Measurements from ENCODE around the gene SYNJ2. TPM values are rescaled to one million over a fixed set of nuclear protein-coding genes. Genes with fewer than 3 reads are reported as not detected.
A peak's percentile ranks its signal among the peaks of the same experiment; 100 is the strongest.

SYNJ2 gene
- total and polyA plus RNA-seq, 4 donors, result 6.3 to 15.8 (median 9.4) TPM

GRCh38 chr6:158068893-158069799, 87.5 kb downstream of the SYNJ2 start:
- Histone ChIP-seq H3K9me3 (ENCODE audit: control insufficient read depth, insufficient read depth, low read length) (no peaks in the 10 kb centered on the region), H3K36me3 (ENCODE audit: control insufficient read depth, insufficient read depth, low read length) (peaks cover 28% of the 10 kb centered on the region), H3K27ac (ENCODE audit: low read depth, low read length) (no peak overlapping the region), H3K27me3 (ENCODE audit: control insufficient read depth, insufficient read depth, low read length) (no peaks in the 10 kb centered on the region), H3K4me1 (ENCODE audit: control insufficient read depth, insufficient read depth, low read length) (peaks cover 14% of the 10 kb centered on the region), H3K4me3 (ENCODE audit: low read depth, low read length) (no peak overlapping the region)
- DNase-seq (ENCODE audit: low read depth in 4 of 6, low spot score in 6 of 6), result no peak
- WGBS (ENCODE audit: insufficient coverage), result 69% methylated on average over 6 of the region's 14 CpGs

GRCh38 chr6:158069800-158070195, 88.1 kb downstream of the SYNJ2 start:
- H3K4me1 ChIP-seq (ENCODE audit: control insufficient read depth, insufficient read depth, low read length), result peaks cover 14% of the 10 kb centered on the region
- DNase-seq (ENCODE audit: low read depth in 4 of 6, low spot score in 6 of 6), result no peak
- H3K4me3 ChIP-seq (ENCODE audit: low read depth, low read length), result no peak overlapping the region
- H3K27ac ChIP-seq (ENCODE audit: low read depth, low read length), result no peak overlapping the region
- H3K27me3 ChIP-seq (ENCODE audit: control insufficient read depth, insufficient read depth, low read length), result no peaks in the 10 kb centered on the region
- H3K36me3 ChIP-seq (ENCODE audit: control insufficient read depth, insufficient read depth, low read length), result peaks cover 21% of the 10 kb centered on the region
- H3K9me3 ChIP-seq (ENCODE audit: control insufficient read depth, insufficient read depth, low read length), result no peaks in the 10 kb centered on the region
- WGBS (ENCODE audit: insufficient coverage), result 62% methylated on average over 4 of the region's 6 CpGs

GRCh38 chr6:158070513-158070912, 88.8 kb downstream of the SYNJ2 start:
- Histone ChIP-seq H3K36me3 (ENCODE audit: control insufficient read depth, insufficient read depth, low read length) (peaks cover 19% of the 10 kb centered on the region), H3K27ac (ENCODE audit: low read depth, low read length) (no peak overlapping the region)

GRCh38 chr6:158071121-158072082, 89.7 kb downstream of the SYNJ2 start:
- 94% methylated on average over 29 of the region's 34 CpGs for WGBS (ENCODE audit: insufficient coverage)
- Histone ChIP-seq H3K4me3 (ENCODE audit: low read depth, low read length) (no peak overlapping the region), H3K27ac (ENCODE audit: low read depth, low read length) (no peak overlapping the region), H3K4me1 (ENCODE audit: control insufficient read depth, insufficient read depth, low read length) (peaks cover 14% of the 10 kb centered on the region), H3K9me3 (ENCODE audit: control insufficient read depth, insufficient read depth, low read length) (no peaks in the 10 kb centered on the region), H3K27me3 (ENCODE audit: control insufficient read depth, insufficient read depth, low read length) (no peaks in the 10 kb centered on the region), H3K36me3 (ENCODE audit: control insufficient read depth, insufficient read depth, low read length) (peaks cover 17% of the 10 kb centered on the region)
- no peak for DNase-seq (ENCODE audit: low read depth in 4 of 6, low spot score in 6 of 6)

More at GRCh38 chr6:158070513-158070912, 88.8 kb downstream of the SYNJ2 start:
- H3K9me3 ChIP-seq (ENCODE audit: control insufficient read depth, insufficient read depth, low read length), result no peaks in the 10 kb centered on the region
- H3K4me3 ChIP-seq (ENCODE audit: low read depth, low read length), result no peak overlapping the region
- WGBS (ENCODE audit: insufficient coverage), result 67% methylated on average over 8 of the region's 10 CpGs
- H3K27me3 ChIP-seq (ENCODE audit: control insufficient read depth, insufficient read depth, low read length), result no peaks in the 10 kb centered on the region
- peaks cover 14% of the 10 kb centered on the region for H3K4me1 ChIP-seq (ENCODE audit: control insufficient read depth, insufficient read depth, low read length)
- peak in 3 of 6 donors; percentile 23 to 74 (median 64) for DNase-seq (ENCODE audit: low read depth in 4 of 6, low spot score in 6 of 6)

GRCh38 chr6:158072083-158072721, 90.5 kb downstream of the SYNJ2 start:
- H3K27me3 ChIP-seq (ENCODE audit: control insufficient read depth, insufficient read depth, low read length), result no peaks in the 10 kb centered on the region
- no peak overlapping the region for H3K27ac ChIP-seq (ENCODE audit: low read depth, low read length)
- 14% methylated on average over 14 of the region's 16 CpGs for WGBS (ENCODE audit: insufficient coverage)
- H3K9me3 ChIP-seq (ENCODE audit: control insufficient read depth, insufficient read depth, low read length), result no peaks in the 10 kb centered on the region
- H3K4me3 ChIP-seq (ENCODE audit: low read depth, low read length), result no peak overlapping the region
- peak in 5 of 6 donors; percentile 43 to 92 (median 58) for DNase-seq (ENCODE audit: low read depth in 4 of 6, low spot score in 6 of 6)
- H3K4me1 ChIP-seq (ENCODE audit: control insufficient read depth, insufficient read depth, low read length), result peaks cover 14% of the 10 kb centered on the region
- peaks cover 16% of the 10 kb centered on the region for H3K36me3 ChIP-seq (ENCODE audit: control insufficient read depth, insufficient read depth, low read length)

GRCh38 chr6:158073776-158074175, 92.1 kb downstream of the SYNJ2 start:
- 73% methylated on average over 3 of the region's 3 CpGs for WGBS (ENCODE audit: insufficient coverage)

GRCh38 chr6:158076548-158076947, 94.9 kb downstream of the SYNJ2 start:
- no peaks in the 10 kb centered on the region for H3K9me3 ChIP-seq (ENCODE audit: control insufficient read depth, insufficient read depth, low read length)
- H3K4me3 ChIP-seq (ENCODE audit: low read depth, low read length), result no peak overlapping the region
- H3K4me1 ChIP-seq (ENCODE audit: control insufficient read depth, insufficient read depth, low read length), result peaks cover 3% of the 10 kb centered on the region
- no peak for DNase-seq (ENCODE audit: low read depth in 4 of 6, low spot score in 6 of 6)
- H3K27me3 ChIP-seq (ENCODE audit: control insufficient read depth, insufficient read depth, low read length), result no peaks in the 10 kb centered on the region
- peaks cover 5% of the 10 kb centered on the region for H3K36me3 ChIP-seq (ENCODE audit: control insufficient read depth, insufficient read depth, low read length)
- 91% methylated on average over 11 of the region's 18 CpGs for WGBS (ENCODE audit: insufficient coverage)
- H3K27ac ChIP-seq (ENCODE audit: low read depth, low read length), result no peak overlapping the region

More at GRCh38 chr6:158073776-158074175, 92.1 kb downstream of the SYNJ2 start:
- Histone ChIP-seq H3K36me3 (ENCODE audit: control insufficient read depth, insufficient read depth, low read length) (peaks cover 12% of the 10 kb centered on the region), H3K27me3 (ENCODE audit: control insufficient read depth, insufficient read depth, low read length) (no peaks in the 10 kb centered on the region), H3K4me3 (ENCODE audit: low read depth, low read length) (no peak overlapping the region), H3K27ac (ENCODE audit: low read depth, low read length) (no peak overlapping the region), H3K4me1 (ENCODE audit: control insufficient read depth, insufficient read depth, low read length) (peaks cover 14% of the 10 kb centered on the region), H3K9me3 (ENCODE audit: control insufficient read depth, insufficient read depth, low read length) (no peaks in the 10 kb centered on the region)
- peak in 1 of 6 donors; percentile 15 for DNase-seq (ENCODE audit: low read depth in 4 of 6, low spot score in 6 of 6)

- Histone ChIP-seq H3K4me3 (ENCODE audit: low read depth, low read length) (no peak overlapping the region), H3K36me3 (ENCODE audit: control insufficient read depth, insufficient read depth, low read length) (peaks cover 4% of the 10 kb centered on the region), H3K9me3 (ENCODE audit: control insufficient read depth, insufficient read depth, low read length) (no peaks in the 10 kb centered on the region), H3K27ac (ENCODE audit: low read depth, low read length) (no peak overlapping the region), H3K4me1 (ENCODE audit: control insufficient read depth, insufficient read depth, low read length) (peaks cover 3% of the 10 kb centered on the region), H3K27me3 (ENCODE audit: control insufficient read depth, insufficient read depth, low read length) (no peaks in the 10 kb centered on the region)
- 71% methylated on average over 10 of the region's 10 CpGs for WGBS (ENCODE audit: insufficient coverage)
- no peak for DNase-seq (ENCODE audit: low read depth in 4 of 6, low spot score in 6 of 6)
Observed at GRCh38 chr6:158077676-158078075, 96.0 kb downstream of the SYNJ2 start.

- DNase-seq (ENCODE audit: low read depth in 4 of 6, low spot score in 6 of 6), result no peak
- Histone ChIP-seq H3K9me3 (ENCODE audit: control insufficient read depth, insufficient read depth, low read length) (no peaks in the 10 kb centered on the region), H3K36me3 (ENCODE audit: control insufficient read depth, insufficient read depth, low read length) (peaks cover 10% of the 10 kb centered on the region), H3K27ac (ENCODE audit: low read depth, low read length) (no peak overlapping the region), H3K27me3 (ENCODE audit: control insufficient read depth, insufficient read depth, low read length) (no peaks in the 10 kb centered on the region), H3K4me1 (ENCODE audit: control insufficient read depth, insufficient read depth, low read length) (peaks cover 3% of the 10 kb centered on the region), H3K4me3 (ENCODE audit: low read depth, low read length) (no peak overlapping the region)
- no CpG with 5 or more reads among the region's 7 CpGs for WGBS (ENCODE audit: insufficient coverage)
Observed at GRCh38 chr6:158078320-158078719, 96.7 kb downstream of the SYNJ2 start.

All from spinal cord (tissue), 10 donors.